H1 (cell line): ENCODE results near the gene GRP. TPM values are rescaled to one million over a fixed set of nuclear protein-coding genes. Genes with fewer than 3 reads are reported as not detected.

Source experiments
- BRCA1 ChIP-seq: IDR thresholded peaks from 2 replicates; pipeline ENCODE4 v1.6.1; 2012; ENCODE audit warnings: low read depth, low read length, improper control_type of control experiment
- KDM4A ChIP-seq: IDR thresholded peaks from one replicate; pipeline ENCODE4 v1.7.1; 2012; ENCODE audit warnings: low read depth, mild to moderate bottlenecking, moderate library complexity, low read length, inconsistent platforms; ENCODE audit not compliant: severe bottlenecking
- PHF8 ChIP-seq: fragments of 200-600 bp; sonication (generic); conservative IDR thresholded peaks from 2 replicates; pipeline ENCODE4 v1.7.1; 2012; ENCODE audit warnings: low read depth, mild to moderate bottlenecking, inconsistent platforms, low read length, moderate library complexity
- SUZ12 ChIP-seq: fragments of 200-600 bp; sonication (generic); IDR thresholded peaks from 2 replicates; pipeline ENCODE4 v1.6.1; 2012; ENCODE audit warnings: mild to moderate bottlenecking, inconsistent platforms, low read length, moderate library complexity, mixed read lengths
- polyA plus RNA-seq, 7 experiments: library from polyadenylated mRNA; depleted of rRNA in 3 of 7; stranded (reverse) in 5 of 7; unstranded in 2 of 7; fragments of >200 nt in 5 of 7; fragments of 200-250 nt in 2 of 7; gene quantifications; 1 replicate in 5 of 7; 2 replicates in 1 of 7; 4 replicates in 1 of 7; pipeline versions ENCODE4 v1.2.1 to v1.2.3, GENCODE V29; 2011 to 2013; ENCODE audit warnings: missing spikeins in 2 of 7, mixed read lengths in 2 of 7
- total RNA-seq: library from RNA; stranded (reverse); fragmentation: NEBNext Ultra II Directional; extraction: Animal tissue kit (Norgen Biotek cat#: 25700); gene quantifications from 2 replicates; pipeline ENCODE4 v1.2.1, GENCODE V29; 2021
- TF ChIP-seq, protein P1 (sequence below), 3 experiments: IDR thresholded peaks; 1 replicate in 2 of 3; 2 replicates in 1 of 3; pipeline versions ENCODE4 v1.5.1 to v1.6.1; 2011; ENCODE audit warnings: low read length in 3 of 3, mild to moderate bottlenecking in 3 of 3, inconsistent platforms in 2 of 3, low read depth in 1 of 3, moderate library complexity in 1 of 3; ENCODE audit not compliant: insufficient read depth in 1 of 3; ENCODE audit errors: control extremely low read depth in 1 of 3

Gene GRP
- total and polyA plus RNA-seq, 2 of the 8 experiments (the other 6 are each of a cell fraction or from before 2014, with no cell fraction given), result not detected

DNA sequence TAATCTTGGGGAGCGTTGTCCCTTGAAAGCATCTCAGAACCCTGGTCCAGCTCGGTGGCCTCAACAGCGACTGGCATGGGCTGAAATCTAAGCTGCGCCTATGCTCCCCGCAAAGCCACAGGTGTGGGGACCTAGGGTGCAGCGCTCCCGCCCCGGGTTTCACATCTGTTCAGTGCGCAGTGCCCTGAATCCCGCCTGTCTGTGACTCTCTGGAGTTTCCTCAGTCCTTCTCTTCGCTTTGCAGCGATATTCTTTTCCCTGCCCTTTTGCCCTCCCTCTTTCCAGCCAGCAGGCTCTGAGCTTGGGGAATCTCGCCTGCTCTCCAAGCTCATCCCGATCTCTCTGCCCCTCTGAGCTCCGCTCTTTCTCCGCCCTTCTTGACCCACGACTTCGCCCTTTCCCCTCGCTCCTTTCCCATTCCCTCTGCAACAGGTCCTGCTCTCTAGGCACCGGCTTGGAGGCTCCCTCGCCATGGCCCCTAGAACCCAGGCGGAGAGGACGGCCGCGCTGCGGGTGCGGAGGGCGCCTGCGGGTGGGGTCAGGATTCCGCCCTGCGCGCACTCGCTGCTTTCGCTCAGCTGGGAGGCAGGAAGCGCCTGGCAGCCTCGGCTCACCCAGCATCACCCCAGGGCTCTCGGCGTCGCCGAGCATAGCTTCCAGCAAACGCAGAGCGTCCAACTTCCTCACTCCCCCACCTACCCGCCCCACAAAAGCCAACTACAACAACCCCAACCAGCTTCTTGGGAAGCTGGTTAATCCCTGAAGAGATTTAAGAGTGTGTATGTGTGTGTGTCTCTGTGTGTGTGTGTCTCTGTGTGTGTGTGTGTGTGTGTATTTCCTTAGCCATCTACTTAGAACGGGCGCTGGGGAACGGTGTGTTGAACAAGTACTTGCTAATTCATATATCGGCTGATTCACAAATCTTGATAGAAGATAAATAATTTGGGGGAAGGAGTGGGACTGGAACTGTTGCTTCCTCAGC is 1.1 kb downstream of the GRP start (continued):
- TF ChIP-seq, protein P1, sequence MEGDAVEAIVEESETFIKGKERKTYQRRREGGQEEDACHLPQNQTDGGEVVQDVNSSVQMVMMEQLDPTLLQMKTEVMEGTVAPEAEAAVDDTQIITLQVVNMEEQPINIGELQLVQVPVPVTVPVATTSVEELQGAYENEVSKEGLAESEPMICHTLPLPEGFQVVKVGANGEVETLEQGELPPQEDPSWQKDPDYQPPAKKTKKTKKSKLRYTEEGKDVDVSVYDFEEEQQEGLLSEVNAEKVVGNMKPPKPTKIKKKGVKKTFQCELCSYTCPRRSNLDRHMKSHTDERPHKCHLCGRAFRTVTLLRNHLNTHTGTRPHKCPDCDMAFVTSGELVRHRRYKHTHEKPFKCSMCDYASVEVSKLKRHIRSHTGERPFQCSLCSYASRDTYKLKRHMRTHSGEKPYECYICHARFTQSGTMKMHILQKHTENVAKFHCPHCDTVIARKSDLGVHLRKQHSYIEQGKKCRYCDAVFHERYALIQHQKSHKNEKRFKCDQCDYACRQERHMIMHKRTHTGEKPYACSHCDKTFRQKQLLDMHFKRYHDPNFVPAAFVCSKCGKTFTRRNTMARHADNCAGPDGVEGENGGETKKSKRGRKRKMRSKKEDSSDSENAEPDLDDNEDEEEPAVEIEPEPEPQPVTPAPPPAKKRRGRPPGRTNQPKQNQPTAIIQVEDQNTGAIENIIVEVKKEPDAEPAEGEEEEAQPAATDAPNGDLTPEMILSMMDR (IDR thresholded peaks at IDR 0.05; ENCODE audit: control extremely low read depth in 1 of 3, insufficient read depth in 1 of 3, low read depth in 1 of 3, low read length in 3 of 3), result no peak
- TF ChIP-seq KDM4A, result peak; percentile 90
- no peak for TF ChIP-seq BRCA1
- peak; percentile 99 for TF ChIP-seq SUZ12
- TF ChIP-seq PHF8, result 0 out of 2 replicates have a peak, but pooled peaks have one; percentile 21
- TF ChIP-seq, all 59 proteins: peak for 8
